ENCODE results near the gene TNFAIP8L1.
"Not testable (repeated sequence)": the region's sequence is repeated elsewhere in the genome, so short reads cannot be mapped to it uniquely, and the experiment has no call there.

The TNFAIP8L1 gene

GRCh38 chr19:4652075-4652474 is 12.8 kb downstream of the TNFAIP8L1 start:
- no peak for DNase-seq

GRCh38 chr19:4653793-4654436 is 14.6 kb downstream of the TNFAIP8L1 start:
- no peak for DNase-seq

GRCh38 chr19:4654437-4655361 is 15.4 kb downstream of the TNFAIP8L1 start:
- no peak for DNase-seq

DNA sequence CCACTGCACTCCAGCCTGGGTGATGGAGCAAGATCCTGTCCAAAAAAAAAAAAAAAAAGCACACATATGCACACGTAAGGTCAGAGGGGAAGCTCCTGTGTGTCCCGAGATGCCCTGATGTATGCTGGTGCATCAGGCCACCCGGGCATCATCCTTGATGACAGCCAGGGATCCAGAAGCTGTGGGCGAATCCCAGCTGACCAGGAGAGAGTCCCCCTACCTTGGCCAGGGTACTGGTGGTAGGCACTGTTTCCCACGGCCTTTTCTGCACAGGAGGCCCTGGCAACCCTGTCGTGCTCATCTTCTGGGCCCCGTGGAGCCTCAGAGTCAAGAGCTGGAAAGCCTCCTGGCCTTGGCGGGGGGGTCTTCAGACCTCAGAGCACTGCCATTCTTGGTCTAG is 16.8 kb downstream of the TNFAIP8L1 start:
- no peak for DNase-seq

DNA sequence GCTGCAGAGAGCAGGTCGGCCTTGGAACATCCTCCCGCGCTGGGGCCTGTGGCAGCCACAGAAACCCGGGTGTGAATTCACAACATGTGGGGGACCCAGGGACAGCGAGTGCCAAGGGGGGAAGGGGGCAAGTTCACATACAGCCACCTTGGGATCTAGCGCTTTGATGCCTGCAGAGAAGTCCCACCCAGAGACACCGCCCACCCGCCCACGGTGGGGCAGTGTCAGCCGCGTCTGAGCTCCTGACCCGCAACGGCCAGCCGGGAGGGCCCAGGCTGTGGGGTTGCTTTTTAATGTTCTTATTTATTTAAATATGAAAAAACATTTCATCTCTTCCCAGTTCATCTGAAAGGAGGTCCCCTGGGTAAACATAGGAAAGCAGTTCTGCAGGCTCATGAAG is 17.9 kb downstream of the TNFAIP8L1 start:
- DNase-seq, result no peak

GRCh38 chr19:4657835-4658234 is 18.5 kb downstream of the TNFAIP8L1 start:
- DNase-seq, result no peak

- no peak for DNase-seq
These were observed 21.0 kb downstream of the TNFAIP8L1 start for GRCh38 chr19:4660181-4660791.

- no peak for DNase-seq
These were observed 21.7 kb downstream of the TNFAIP8L1 start for GRCh38 chr19:4660993-4661392.

DNA sequence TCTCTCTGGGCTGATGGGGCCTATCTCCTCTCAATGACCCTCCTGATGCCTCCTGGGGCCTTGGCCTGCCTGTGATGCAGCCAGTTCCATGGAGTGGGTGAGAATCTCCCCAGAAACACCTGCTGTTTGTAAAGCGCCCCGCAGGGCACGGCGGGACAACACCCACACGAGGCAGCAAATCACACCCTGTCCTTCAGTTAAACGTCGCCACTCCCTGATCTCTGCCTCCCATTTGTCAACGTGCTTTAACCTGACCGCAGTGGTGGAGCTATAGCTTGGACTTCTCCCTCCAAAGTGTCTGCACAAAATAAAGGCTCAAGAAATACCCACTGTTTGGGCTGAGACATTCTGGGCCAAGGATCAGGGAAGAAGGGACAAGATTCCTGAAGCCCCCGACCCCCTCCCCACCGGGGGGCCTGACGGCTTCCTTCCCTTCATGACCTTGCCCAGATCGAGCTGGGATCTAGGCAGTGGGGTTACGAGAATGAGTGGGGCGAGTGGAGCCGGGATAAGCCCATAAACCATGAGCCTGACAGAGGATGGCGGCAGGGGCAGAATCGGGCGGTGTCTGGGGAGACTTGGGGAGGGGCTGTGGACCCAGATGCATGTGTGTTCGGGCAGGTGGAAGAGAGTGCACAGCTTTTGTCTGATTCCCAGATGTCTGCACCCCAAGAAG is 22.8 kb downstream of the TNFAIP8L1 start:
- no peak for DNase-seq

GRCh38 chr19:4662812-4663211 is 23.5 kb downstream of the TNFAIP8L1 start:
- DNase-seq, result no peak

- DNase-seq, result no peak
These were observed 25.3 kb downstream of the TNFAIP8L1 start for GRCh38 chr19:4664642-4665041.

DNA sequence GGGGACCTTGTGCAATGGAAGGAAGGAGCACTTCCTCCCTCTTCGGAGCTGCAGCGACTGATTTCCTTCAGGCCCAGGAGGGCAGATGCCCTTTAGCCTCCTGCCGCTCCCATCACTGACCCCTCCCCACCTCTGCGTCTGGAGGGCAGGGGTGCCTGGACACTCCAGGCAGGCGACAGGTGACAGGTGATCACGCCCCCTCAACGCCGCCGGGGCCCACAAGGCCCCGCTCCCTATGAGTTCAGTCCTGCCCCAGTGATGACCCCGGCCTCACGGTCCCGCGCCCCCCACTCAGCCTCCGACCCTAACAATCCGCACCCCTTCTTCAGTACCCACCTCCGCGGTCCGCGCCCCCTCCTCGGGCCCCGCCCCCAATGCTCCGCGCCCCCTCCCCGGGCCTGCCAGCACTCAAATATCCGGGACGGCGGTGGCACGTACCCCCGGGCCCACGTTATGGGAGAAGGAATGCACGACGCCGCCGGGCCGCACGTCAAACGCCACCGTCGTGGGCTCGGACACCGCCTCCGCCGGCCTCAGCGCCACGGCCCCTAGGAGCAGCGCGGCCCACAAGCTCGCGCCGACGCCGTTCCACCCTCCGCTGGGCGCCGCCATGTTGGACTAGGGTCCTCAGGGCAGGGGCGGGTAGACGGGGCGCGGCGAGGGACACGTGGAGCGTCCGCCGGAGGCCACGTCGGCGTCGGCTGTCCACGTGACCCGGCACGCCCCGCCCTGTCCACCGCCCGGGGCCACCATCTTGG is 30.6 kb downstream of the TNFAIP8L1 start, which contains the start of gene MYDGF:
TSS of gene MYDGF (minus strand) at position 620 of the 758 bp plus-strand sequence. CDS start at position 612, 8 bp downstream.
- peak; percentile 65 for DNase-seq

GRCh38 chr19:4671185-4671851 is 32.0 kb downstream of the TNFAIP8L1 start:
- no peak for DNase-seq

DNA sequence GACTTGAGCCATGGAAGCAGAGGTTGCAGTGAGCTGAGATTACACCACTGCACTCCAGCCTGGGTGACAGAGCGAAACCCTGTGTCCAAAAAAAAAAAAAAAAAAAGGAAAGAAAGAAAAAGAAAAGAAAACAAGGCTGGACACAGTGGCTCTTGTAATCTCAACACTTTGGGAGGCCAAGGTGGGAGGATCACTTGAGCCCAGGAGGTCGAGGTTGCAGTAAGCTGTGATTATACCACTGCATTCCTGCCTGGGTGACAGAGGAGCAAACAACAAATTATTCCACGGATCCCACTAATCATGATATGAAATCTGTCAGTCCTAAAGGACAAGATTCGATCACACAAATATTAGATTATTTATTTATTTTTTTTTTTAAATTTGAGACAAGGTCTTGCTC is 33.9 kb downstream of the TNFAIP8L1 start:
- no peak for DNase-seq

DNA sequence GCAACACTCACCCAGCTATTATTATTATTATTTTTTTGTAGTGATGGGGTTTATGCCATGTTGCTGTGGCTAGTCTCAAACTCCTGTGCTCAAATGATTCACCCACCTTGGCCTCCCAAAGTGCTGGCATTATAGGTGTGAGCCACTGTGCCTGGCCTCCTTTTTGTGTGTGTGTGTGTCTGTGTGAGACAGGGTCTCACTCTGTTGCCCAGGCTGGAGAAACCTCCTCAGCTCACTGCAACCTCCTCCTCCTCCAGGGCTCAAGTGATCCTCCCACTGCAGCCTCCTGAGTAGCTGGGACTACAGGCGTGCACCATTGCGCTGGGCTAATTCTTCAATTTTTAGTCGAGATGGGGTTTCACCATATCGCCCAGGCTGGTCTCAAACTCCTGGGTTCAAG is 34.4 kb downstream of the TNFAIP8L1 start:
- no peak for DNase-seq

- DNase-seq, result no peak
These were observed 36.0 kb downstream of the TNFAIP8L1 start for GRCh38 chr19:4675346-4675745.

GRCh38 chr19:4676955-4677731 is 37.8 kb downstream of the TNFAIP8L1 start:
- peak; percentile 52 for DNase-seq

- no peak for DNase-seq
These were observed 39.8 kb downstream of the TNFAIP8L1 start for GRCh38 chr19:4678881-4679790.

- not testable (repeated sequence) for DNase-seq
These were observed 40.7 kb downstream of the TNFAIP8L1 start for GRCh38 chr19:4680021-4680420.
